CD14-positive monocyte (primary cell): Measurements from ENCODE around the gene LRP1. TPM values are rescaled to one million over a fixed set of nuclear protein-coding genes. Genes with fewer than 3 reads are reported as not detected.

Experiments
- DNase-seq, 3 donors: peaks; one replicate each; pipeline ENCODE4 v3.0.0-alpha.2; 2011 to 2022
- H2AFZ ChIP-seq: 2 replicates; pipeline ENCODE4 v1.6.0; 2012; ENCODE audit warnings: mild to moderate bottlenecking, low read depth, low read length, inconsistent platforms; ENCODE audit not compliant: insufficient read depth, poor library complexity, severe bottlenecking
- H3K27ac ChIP-seq, 2 donors: 1 replicate in 1 of 2; 2 replicates in 1 of 2; pipeline ENCODE4 v1.5.1; 2012 to 2013; ENCODE audit warnings: low read length in 2 of 2, control low read depth in 1 of 2, inconsistent platforms in 1 of 2, low read depth in 1 of 2, mild to moderate bottlenecking in 1 of 2
- H3K27me3 ChIP-seq, 2 donors: one replicate each; pipeline versions ENCODE4 v1.6.0 to v1.6.1; 2011 to 2013; ENCODE audit warnings: low read length in 2 of 2; ENCODE audit not compliant: control insufficient read depth in 2 of 2, insufficient read depth in 2 of 2
- H3K36me3 ChIP-seq, 2 donors: replicated peaks in 1 of 2; 1 replicate in 1 of 2; 2 replicates in 1 of 2; pipeline versions ENCODE4 v1.5.1 to v1.6.1; 2012 to 2013; ENCODE audit warnings: low read length in 2 of 2, control low read depth in 1 of 2, inconsistent platforms in 1 of 2, mild to moderate bottlenecking in 1 of 2; ENCODE audit not compliant: insufficient read depth in 2 of 2, control insufficient read depth in 1 of 2
- H3K4me1 ChIP-seq, 2 donors: 1 replicate in 1 of 2; 2 replicates in 1 of 2; pipeline versions ENCODE4 v1.5.1 to v1.6.1; 2012 to 2013; ENCODE audit warnings: low read length in 2 of 2, control low read depth in 1 of 2, inconsistent platforms in 1 of 2, mild to moderate bottlenecking in 1 of 2, moderate library complexity in 1 of 2; ENCODE audit not compliant: insufficient read depth in 2 of 2, control insufficient read depth in 1 of 2
- H3K4me2 ChIP-seq: replicated peaks from 2 replicates; pipeline ENCODE3; 2012; ENCODE audit warnings: low read length, moderate library complexity, mild to moderate bottlenecking; ENCODE audit not compliant: poor library complexity, severe bottlenecking; ENCODE audit errors: extremely low read depth
- H3K4me3 ChIP-seq, 3 experiments: fragments of 200-600 bp in 1 of 3; sonication (generic) in 1 of 3; replicated peaks in 1 of 3; 1 replicate in 2 of 3; 2 replicates in 1 of 3; pipeline ENCODE4 v1.5.1; 2011 to 2013; ENCODE audit warnings: low read length in 3 of 3, mild to moderate bottlenecking in 3 of 3, control low read depth in 2 of 3, low read depth in 2 of 3, inconsistent platforms in 1 of 3, moderate library complexity in 1 of 3
- H3K79me2 ChIP-seq: 2 replicates; pipeline ENCODE4 v1.6.0; 2012; ENCODE audit warnings: mild to moderate bottlenecking, control low read depth, inconsistent platforms, low read length, moderate library complexity; ENCODE audit not compliant: insufficient read depth
- H3K9ac ChIP-seq: 2 replicates; pipeline ENCODE4 v1.6.0; 2017; ENCODE audit warnings: low read length, mild to moderate bottlenecking; ENCODE audit not compliant: insufficient read depth, poor library complexity, severe bottlenecking
- H3K9me3 ChIP-seq, 2 donors: replicated peaks in 1 of 2; 1 replicate in 1 of 2; 2 replicates in 1 of 2; pipeline versions ENCODE4 v1.5.1 to v1.6.1; 2012 to 2013; ENCODE audit warnings: low read length in 2 of 2, control low read depth in 1 of 2; ENCODE audit not compliant: control insufficient read depth in 1 of 2, insufficient read depth in 1 of 2
- H4K20me1 ChIP-seq: 2 replicates; pipeline ENCODE4 v1.6.0; 2012; ENCODE audit warnings: mild to moderate bottlenecking, low read length, control low read depth, moderate library complexity; ENCODE audit not compliant: insufficient read depth
- H3K27ac Mint-ChIP-seq, 7 donors: one replicate each; pipeline ENCODE4 v1.8.0; 2020; ENCODE audit warnings: mild to moderate bottlenecking in 7 of 7, mixed read lengths in 7 of 7, moderate library complexity in 6 of 7, inconsistent platforms in 2 of 7
- H3K27me3 Mint-ChIP-seq, 3 donors: one replicate each; pipeline ENCODE4 v1.8.0; 2021 to 2022; ENCODE audit warnings: low read depth in 3 of 3, mild to moderate bottlenecking in 3 of 3, mixed read lengths in 3 of 3, moderate library complexity in 3 of 3, inconsistent platforms in 1 of 3
- H3K36me3 Mint-ChIP-seq, 2 donors: one replicate each; pipeline ENCODE4 v1.8.0; 2020; ENCODE audit warnings: mixed read lengths in 2 of 2, inconsistent platforms in 1 of 2, mild to moderate bottlenecking in 1 of 2
- H3K4me1 Mint-ChIP-seq: one replicate; pipeline ENCODE4 v1.8.0; 2020; ENCODE audit warnings: mild to moderate bottlenecking, mixed read lengths
- H3K4me3 Mint-ChIP-seq, 2 donors: one replicate each; pipeline ENCODE4 v1.8.0; 2020; ENCODE audit warnings: mild to moderate bottlenecking in 2 of 2, mixed read lengths in 2 of 2, moderate library complexity in 1 of 2
- H3K9me3 Mint-ChIP-seq, 7 donors: one replicate each; pipeline ENCODE4 v1.8.0; 2020 to 2022; ENCODE audit warnings: mixed read lengths in 7 of 7, mild to moderate bottlenecking in 6 of 7, moderate library complexity in 6 of 7, inconsistent platforms in 2 of 7
- CTCF ChIP-seq: fragments of 200-600 bp; IDR thresholded peaks from one replicate; pipeline ENCODE4 v1.8.0; 2022; ENCODE audit warnings: antibody characterized with exemption, mild to moderate bottlenecking
- WGBS: methylation state at CpG from one replicate; pipeline ENCODE4 v1.1.5; 2013; ENCODE audit warnings: missing lambda C conversion rate; ENCODE audit not compliant: insufficient coverage; 5-methylcytosine and 5-hydroxymethylcytosine counted together
- intact Hi-C, 2 donors: fragments of 100-400 bp; cut with micrococcal nuclease; formaldehyde crosslinking; loops; one replicate each; pipeline versions ENCODE4 v1.15.0 to v1.15.1; 2023
- polyA plus RNA-seq, 3 donors: library from polyadenylated mRNA; depleted of rRNA in 1 of 3; unstranded in 2 of 3; stranded (reverse) in 1 of 3; fragments of 300-500 nt in 2 of 3; fragments of >200 nt in 1 of 3; fragmentation: Illumina TruSeq in 2 of 3; gene quantifications; 1 replicate in 2 of 3; 2 replicates in 1 of 3; pipeline ENCODE4 v1.2.3, GENCODE V29; 2012 to 2021

LRP1 gene
- polyA plus RNA-seq, 3 donors = 5.5 to 246 (median 10.5) TPM

GRCh38 chr12:57214398-57214781, 86.1 kb downstream of the LRP1 start:
- Histone ChIP-seq H3K79me2 (no peaks in the 10 kb centered on the region), H3K4me2 (no peak overlapping the region), H3K9ac (no peak overlapping the region), H3K4me1 (peaks cover 26 to 41% of the 10 kb centered on the region in 2 donors), H4K20me1 (peaks cover 68% of the 10 kb centered on the region), H3K4me3 (no peak overlapping the region), H2AFZ (no peak overlapping the region), H3K27me3 (peaks cover 50 to 57% of the 10 kb centered on the region in 2 donors), H3K36me3 (peaks cover 35 to 40% of the 10 kb centered on the region in 2 donors), H3K27ac (no peak overlapping the region), H3K9me3 (peaks cover 0 to 17% of the 10 kb centered on the region in 2 donors)
- Mint-ChIP-seq H3K4me3 (peak overlapping the region; percentile 24 to 84), H3K27ac (no peak overlapping the region), H3K27me3 (peaks cover 55 to 61% (median 59%) of the 10 kb centered on the region in 3 donors), H3K4me1 (peaks cover 33% of the 10 kb centered on the region), H3K9me3 (peaks cover 0 to 18% (median 11%) of the 10 kb centered on the region in 7 donors), H3K36me3 (peaks cover 41 to 52% of the 10 kb centered on the region in 2 donors)
- whole genome bisulfite sequencing = 1% methylated on average over 13 of the region's 14 CpGs
- peak; percentile 70 for TF ChIP-seq CTCF
- DNase-seq = peak; percentile 44 to 60 (median 58)
- intact Hi-C loops = loop anchor here in 1 of 2 donors (5.0 kb wide), 1 partner anchor 33 kb away; no protein-coding TSS in a partner anchor

- Histone ChIP-seq H3K4me1 (peaks cover 26 to 41% of the 10 kb centered on the region in 2 donors), H4K20me1 (peaks cover 61% of the 10 kb centered on the region), H2AFZ (no peak overlapping the region), H3K36me3 (peaks cover 28 to 33% of the 10 kb centered on the region in 2 donors), H3K9ac (no peak overlapping the region), H3K27me3 (peaks cover 57 to 64% of the 10 kb centered on the region in 2 donors), H3K4me2 (no peak overlapping the region), H3K4me3 (no peak overlapping the region), H3K79me2 (no peaks in the 10 kb centered on the region), H3K27ac (no peak overlapping the region), H3K9me3 (peaks cover 0 to 23% of the 10 kb centered on the region in 2 donors)
- H3K27ac Mint-ChIP-seq = peak overlapping the region in 1 of 7 donors; percentile 5
- H3K36me3 Mint-ChIP-seq = peaks cover 35 to 47% of the 10 kb centered on the region in 2 donors
- DNase-seq = no peak
- intact Hi-C loops = no loop called here
- H3K4me3 Mint-ChIP-seq = peak overlapping the region in 1 of 2 donors; percentile 84
- TF ChIP-seq CTCF = no peak
- H3K4me1 Mint-ChIP-seq = peaks cover 33% of the 10 kb centered on the region
- H3K27me3 Mint-ChIP-seq = peaks cover 60 to 68% (median 65%) of the 10 kb centered on the region in 3 donors
- peaks cover 0 to 18% (median 11%) of the 10 kb centered on the region in 7 donors for H3K9me3 Mint-ChIP-seq
- WGBS = 44% methylated on average over 10 of the region's 11 CpGs
Measured at GRCh38 chr12:57215065-57215464, 86.8 kb downstream of the LRP1 start.
